ENCODE measurements around the gene GLRB.

DNA sequence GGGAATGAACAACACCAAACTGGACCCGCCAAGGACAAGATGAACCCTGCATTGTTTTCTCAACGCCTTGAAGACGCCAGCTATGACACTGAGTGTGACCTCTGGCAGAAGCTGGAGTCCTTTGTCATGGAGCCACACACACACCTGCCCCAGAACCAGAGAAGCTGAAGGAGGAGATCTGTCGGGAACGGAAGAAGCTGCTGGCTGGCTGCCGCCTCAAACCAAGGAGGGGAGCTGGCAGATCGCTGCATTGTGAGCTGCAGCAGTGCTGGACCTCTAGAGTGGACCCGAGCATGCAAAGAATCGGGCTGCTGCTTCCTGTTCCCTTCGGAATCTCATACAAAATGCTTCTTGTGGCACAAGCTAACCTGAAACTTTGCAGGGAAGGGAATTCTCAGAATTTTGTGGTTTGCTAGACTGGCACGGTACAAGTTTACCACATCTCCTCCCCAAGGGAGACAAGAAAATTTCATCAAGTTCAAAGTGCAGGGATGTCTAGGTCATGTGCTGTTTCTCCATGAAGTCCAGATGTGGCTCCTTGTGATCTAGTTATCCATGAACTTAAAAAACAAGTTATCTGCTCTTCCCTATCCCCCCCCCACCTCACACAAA lies 23.4 kb upstream of the GLRB start:
- TF ChIP-seq GATA2 (IDR thresholded peaks at IDR 0.05; ENCODE audit: low read depth, low read length): no peak
- no peak for TF ChIP-seq GATA3 (IDR thresholded peaks at IDR 0.05; ENCODE audit: low read depth, low read length)

Measured in SH-SY5Y (cell line).